H1 (cell line): ENCODE results near the gene CCDC192.

Experiments
- ATF3 ChIP-seq: IDR thresholded peaks from 2 replicates; pipeline ENCODE4 v1.6.1; 2011; ENCODE audit warnings: low read depth, mild to moderate bottlenecking, low read length; ENCODE audit not compliant: insufficient read depth
- CBX5 ChIP-seq: fragments of 300-800, 300-1000 bp; sonication (generic); IDR thresholded peaks from 2 replicates; pipeline ENCODE4 v1.7.1; 2016; ENCODE audit warnings: antibody characterized with exemption, low read length, low read depth
- CTCF ChIP-seq, 3 experiments: IDR thresholded peaks; 1 replicate in 2 of 3; 2 replicates in 1 of 3; pipeline versions ENCODE4 v1.5.1 to v1.6.1; 2011; ENCODE audit warnings: low read length in 3 of 3, mild to moderate bottlenecking in 3 of 3, inconsistent platforms in 2 of 3, low read depth in 1 of 3, moderate library complexity in 1 of 3; ENCODE audit not compliant: insufficient read depth in 1 of 3; ENCODE audit errors: control extremely low read depth in 1 of 3
- EZH2 ChIP-seq: fragments of 200-600 bp; sonication (generic); IDR thresholded peaks from 2 replicates; pipeline ENCODE4 v1.7.1; 2012; ENCODE audit warnings: low read depth, mild to moderate bottlenecking, moderate library complexity, low read length, inconsistent platforms; ENCODE audit not compliant: severe bottlenecking
- GABPA ChIP-seq: IDR thresholded peaks from 2 replicates; pipeline ENCODE4 v1.6.1; 2011; ENCODE audit warnings: mild to moderate bottlenecking, low read length, moderate library complexity, borderline replicate concordance; ENCODE audit not compliant: insufficient read depth
- MAX ChIP-seq: IDR thresholded peaks from 2 replicates; pipeline ENCODE4 v1.6.1; 2012; ENCODE audit warnings: inconsistent platforms
- POLR2AphosphoS5 ChIP-seq: IDR thresholded peaks from 2 replicates; pipeline ENCODE4 v1.6.1; 2011; ENCODE audit warnings: low read depth, low read length
- SIN3A ChIP-seq, 2 experiments: IDR thresholded peaks in 1 of 2; conservative IDR thresholded peaks in 1 of 2; 2 replicates each; pipeline ENCODE4 v1.6.1; 2011 to 2012; ENCODE audit warnings: low read length in 2 of 2, improper control_type of control experiment in 1 of 2, low read depth in 1 of 2, mild to moderate bottlenecking in 1 of 2
- TEAD4 ChIP-seq: IDR thresholded peaks from 2 replicates; pipeline ENCODE4 v1.6.1; 2012; ENCODE audit warnings: low read depth, low read length, inconsistent platforms, mixed read lengths
- USF2 ChIP-seq: IDR thresholded peaks from 2 replicates; pipeline ENCODE4 v1.6.1; 2011; ENCODE audit warnings: low read length, improper control_type of control experiment

- no peak for TF ChIP-seq POLR2AphosphoS5
- TF ChIP-seq MAX: no peak
- TF ChIP-seq CTCF (IDR thresholded peaks at IDR 0.05; ENCODE audit: control extremely low read depth in 1 of 3, insufficient read depth in 1 of 3, low read depth in 1 of 3, low read length in 3 of 3): no peak
- TF ChIP-seq USF2: no peak
- no peak for TF ChIP-seq CBX5
- no peak for TF ChIP-seq ATF3
- no peak for TF ChIP-seq EZH2
- no peak for TF ChIP-seq TEAD4
- TF ChIP-seq SIN3A (conservative IDR thresholded peaks at IDR 0.05 in 1 of 2, IDR thresholded peaks at IDR 0.05 in 1 of 2; ENCODE audit: low read depth in 1 of 2, low read length in 2 of 2): no peak
- TF ChIP-seq GABPA: no peak
Measured at GRCh38 chr5:127876384-127876783, 173.2 kb downstream of the CCDC192 start.
